Measurements from ENCODE around the gene DAP3. TPM values are rescaled to one million over a fixed set of nuclear protein-coding genes. Genes with fewer than 3 reads are reported as not detected.
"Not testable (repeated sequence)": the region's sequence is repeated elsewhere in the genome, so short reads cannot be mapped to it uniquely, and the experiment has no call there.

DAP3 gene
- total and polyA plus RNA-seq, 2 experiments from 2014 or later: 41.1 to 82.2 TPM

DNA sequence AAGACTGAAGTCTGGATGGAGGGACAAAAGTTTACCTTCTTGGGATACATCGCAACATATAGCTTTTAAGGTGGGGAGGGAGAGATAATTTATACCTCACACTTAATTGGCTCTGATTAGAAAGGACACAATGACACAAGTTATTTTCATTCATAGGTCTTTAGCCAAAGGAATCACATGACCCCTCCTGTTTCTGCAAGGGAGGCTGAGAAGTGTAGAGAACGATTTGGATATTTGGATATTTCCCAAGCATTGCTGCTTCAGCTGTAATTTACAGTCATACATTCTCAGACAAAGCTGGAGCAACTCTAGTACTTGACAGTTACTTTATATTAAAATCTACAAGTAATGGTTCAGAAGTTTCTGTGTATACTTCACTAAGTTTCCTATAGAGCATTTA lies 24.2 kb downstream of the DAP3 start:
- H3F3A ChIP-seq (ENCODE audit: insufficient read depth): no peaks in the 10 kb centered on the region
- peaks cover 88% of the 10 kb centered on the region for H3K79me2 ChIP-seq (ENCODE audit: insufficient read depth)
- H3K9me3 ChIP-seq (ENCODE audit: low read depth): no peaks in the 10 kb centered on the region
- WGBS, 2 experiments (ENCODE audit: low coverage in 1 of 2, low lambda C conversion rate in 2 of 2, missing lambda C conversion rate in 2 of 2): 53 to 54% methylated on average over 2 of the region's 2 CpGs
- no peak overlapping the region for H3K4me2 ChIP-seq (ENCODE audit: unreplicated experiment)
- DNase-seq: no peak
- no peaks in the 10 kb centered on the region for H4K20me1 ChIP-seq (ENCODE audit: insufficient read depth)
- no peaks in the 10 kb centered on the region for H3K9me2 ChIP-seq (ENCODE audit: insufficient read depth)
- H3K27ac ChIP-seq: no peak overlapping the region
- H2AFZ ChIP-seq: no peak overlapping the region
- in situ Hi-C loops (cut with MboI): no loop called here
- no peaks in the 10 kb centered on the region for H3K4me1 ChIP-seq (ENCODE audit: insufficient read depth)
- TF ChIP-seq EZH2phosphoT487 (IDR thresholded peaks at IDR 0.05; ENCODE audit: insufficient read depth, low read depth) (no peak), EZH2 (IDR thresholded peaks at IDR 0.05; ENCODE audit: insufficient read depth, poor library complexity, severe bottlenecking) (no peak)
- H3K4me3 ChIP-seq: no peak overlapping the region
- no peaks in the 10 kb centered on the region for H3K27me3 ChIP-seq (replicated peaks; ENCODE audit: insufficient read depth)
- no peak overlapping the region for H3K9ac ChIP-seq
- H3K36me3 ChIP-seq (ENCODE audit: low read depth): peaks cover 6% of the 10 kb centered on the region; the same call in 1 of the 2 replicates

DNA sequence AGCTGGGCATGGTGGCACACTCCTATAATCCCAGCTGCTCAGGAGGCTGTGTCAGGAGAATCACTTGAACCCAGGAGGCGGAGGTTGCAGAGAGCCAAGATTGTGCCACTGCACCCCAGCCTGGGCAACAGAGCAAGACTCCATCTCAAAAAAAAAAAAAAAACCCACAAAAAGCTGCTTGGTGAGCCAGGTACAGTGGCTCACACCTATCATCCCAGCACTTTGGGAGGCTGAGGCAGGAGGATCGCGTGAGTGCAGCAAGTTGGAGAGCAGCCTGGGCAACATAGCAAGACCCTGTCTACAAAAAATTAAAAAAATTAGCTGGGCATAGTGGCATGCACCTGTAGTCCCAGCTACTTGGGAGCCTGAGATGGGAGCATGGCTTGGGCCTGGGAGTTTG lies 26.2 kb downstream of the DAP3 start:
- H3K9me2 ChIP-seq (ENCODE audit: insufficient read depth); H3K4me1 ChIP-seq (ENCODE audit: insufficient read depth); H3K27me3 ChIP-seq (replicated peaks; ENCODE audit: insufficient read depth); H3K27ac ChIP-seq; H3F3A ChIP-seq (ENCODE audit: insufficient read depth); DNase-seq; H4K20me1 ChIP-seq (ENCODE audit: insufficient read depth); in situ Hi-C loops (cut with MboI); H2AFZ ChIP-seq; H3K9ac ChIP-seq; H3K4me3 ChIP-seq; H3K4me2 ChIP-seq (ENCODE audit: unreplicated experiment); H3K9me3 ChIP-seq (ENCODE audit: low read depth): not testable (repeated sequence)
- H3K36me3 ChIP-seq (ENCODE audit: low read depth): peaks cover 15% of the 10 kb centered on the region; the same call in 1 of the 2 replicates
- 95 to 100% methylated on average over 3 of the region's 3 CpGs for WGBS, 2 experiments (ENCODE audit: low coverage in 1 of 2, low lambda C conversion rate in 2 of 2, missing lambda C conversion rate in 2 of 2)
- H3K79me2 ChIP-seq (ENCODE audit: insufficient read depth): peaks cover 78% of the 10 kb centered on the region

DNA sequence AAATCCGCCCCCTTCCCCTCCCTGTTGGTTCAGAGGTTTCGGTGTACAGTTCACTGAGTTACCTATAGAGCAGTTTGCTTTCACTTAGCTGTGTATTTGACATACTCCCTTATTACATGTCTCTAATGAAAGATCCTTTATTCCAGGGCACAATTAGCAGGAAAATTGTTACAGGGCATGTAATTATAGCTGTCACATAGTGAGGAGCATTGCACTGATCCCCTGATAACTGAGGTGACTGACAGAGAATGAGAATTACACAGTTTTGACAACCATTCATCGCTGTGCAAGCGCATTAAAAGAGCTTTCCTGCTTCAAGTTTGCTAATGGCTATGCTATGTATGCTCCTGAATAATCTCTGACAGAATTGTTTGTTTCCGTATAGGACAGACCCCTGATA lies 26.9 kb downstream of the DAP3 start:
- no peak for DNase-seq
- no peak for TF ChIP-seq EZH2 (IDR thresholded peaks at IDR 0.05; ENCODE audit: insufficient read depth, poor library complexity, severe bottlenecking)
- no peak for TF ChIP-seq EZH2phosphoT487 (IDR thresholded peaks at IDR 0.05; ENCODE audit: insufficient read depth, low read depth)
- H2AFZ ChIP-seq: no peak overlapping the region
- no peaks in the 10 kb centered on the region for H3K4me1 ChIP-seq (ENCODE audit: insufficient read depth)
- no peaks in the 10 kb centered on the region for H3K9me2 ChIP-seq (ENCODE audit: insufficient read depth)
- no peaks in the 10 kb centered on the region for H3K9me3 ChIP-seq (ENCODE audit: low read depth)
- no peaks in the 10 kb centered on the region for H3F3A ChIP-seq (ENCODE audit: insufficient read depth)
- no peaks in the 10 kb centered on the region for H4K20me1 ChIP-seq (ENCODE audit: insufficient read depth)
- WGBS, 2 experiments (ENCODE audit: low coverage in 1 of 2, low lambda C conversion rate in 2 of 2, missing lambda C conversion rate in 2 of 2): 98% methylated on average over 5 of the region's 5 CpGs
- no peak overlapping the region for H3K4me2 ChIP-seq (ENCODE audit: unreplicated experiment)
- in situ Hi-C loops (cut with MboI): no loop called here
- peaks cover 78% of the 10 kb centered on the region for H3K79me2 ChIP-seq (ENCODE audit: insufficient read depth)
- no peak overlapping the region for H3K4me3 ChIP-seq
- no peak overlapping the region for H3K9ac ChIP-seq
- H3K27ac ChIP-seq: no peak overlapping the region
- H3K27me3 ChIP-seq (replicated peaks; ENCODE audit: insufficient read depth): no peaks in the 10 kb centered on the region
- peaks cover 15% of the 10 kb centered on the region; the same call in 1 of the 2 replicates for H3K36me3 ChIP-seq (ENCODE audit: low read depth)

DNA sequence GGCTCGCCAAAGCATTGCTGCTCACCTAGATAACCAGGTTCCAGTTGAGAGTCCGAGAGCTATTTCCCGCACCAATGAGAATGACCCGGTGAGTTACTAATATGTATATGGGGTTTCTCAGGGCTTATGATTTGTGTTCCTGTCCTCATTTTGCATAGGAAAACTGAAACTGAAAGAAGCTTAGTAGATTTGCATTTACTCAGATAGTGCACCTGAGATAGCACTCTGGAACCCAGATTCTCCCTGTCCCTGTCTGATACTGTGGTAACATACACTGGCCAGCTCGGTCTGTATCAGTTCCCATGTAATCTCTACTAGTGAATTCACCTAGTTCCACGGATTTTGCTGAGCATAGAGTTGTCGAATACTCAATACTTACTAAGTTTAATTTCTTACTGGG lies 28.1 kb downstream of the DAP3 start:
- H3K9me3 ChIP-seq (ENCODE audit: low read depth): no peaks in the 10 kb centered on the region
- no peak overlapping the region for H3K4me2 ChIP-seq (ENCODE audit: unreplicated experiment)
- in situ Hi-C loops (cut with MboI): no loop called here
- peaks cover 19% of the 10 kb centered on the region; the same call in 1 of the 2 replicates for H3K36me3 ChIP-seq (ENCODE audit: low read depth)
- H3K9me2 ChIP-seq (ENCODE audit: insufficient read depth): no peaks in the 10 kb centered on the region
- no peak overlapping the region for H3K9ac ChIP-seq
- H3K4me1 ChIP-seq (ENCODE audit: insufficient read depth): no peaks in the 10 kb centered on the region
- DNase-seq: no peak
- no peaks in the 10 kb centered on the region for H4K20me1 ChIP-seq (ENCODE audit: insufficient read depth)
- H3K27me3 ChIP-seq (replicated peaks; ENCODE audit: insufficient read depth): no peaks in the 10 kb centered on the region
- H3F3A ChIP-seq (ENCODE audit: insufficient read depth): no peaks in the 10 kb centered on the region
- TF ChIP-seq EZH2phosphoT487 (IDR thresholded peaks at IDR 0.05; ENCODE audit: insufficient read depth, low read depth) (no peak), EZH2 (IDR thresholded peaks at IDR 0.05; ENCODE audit: insufficient read depth, poor library complexity, severe bottlenecking) (no peak)
- H2AFZ ChIP-seq: no peak overlapping the region
- WGBS, 2 experiments (ENCODE audit: low coverage in 1 of 2, low lambda C conversion rate in 2 of 2, missing lambda C conversion rate in 2 of 2): 91 to 95% methylated on average over 7 of the region's 7 CpGs
- H3K4me3 ChIP-seq: no peak overlapping the region
- H3K79me2 ChIP-seq (ENCODE audit: insufficient read depth): peaks cover 74% of the 10 kb centered on the region
- no peak overlapping the region for H3K27ac ChIP-seq

DNA sequence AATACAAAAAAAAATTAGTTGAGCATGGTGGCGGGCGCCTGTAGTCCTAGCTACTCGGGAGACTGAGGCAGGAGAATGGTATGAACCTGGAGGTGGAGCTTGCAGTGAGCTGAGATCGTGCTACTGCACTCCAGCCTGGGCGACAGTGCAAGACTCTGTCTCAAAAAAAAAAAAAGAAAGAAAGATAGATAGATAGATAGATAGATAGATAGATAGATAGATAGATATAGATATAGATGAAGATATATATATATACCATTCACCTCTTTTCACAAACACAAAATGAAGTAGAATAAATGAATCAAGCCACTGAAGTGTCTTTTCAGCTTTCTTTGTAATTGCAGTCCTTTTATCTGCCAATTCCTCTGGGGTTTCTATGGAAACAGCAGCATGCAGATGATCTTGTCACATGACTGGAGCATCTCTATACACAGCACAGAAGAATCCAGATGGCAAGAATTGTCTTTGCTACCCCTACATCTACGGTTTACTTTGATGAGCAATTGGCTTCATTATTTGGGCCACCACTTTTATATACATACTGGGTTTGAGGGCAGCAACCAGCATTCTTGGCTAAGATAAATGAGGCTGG lies 29.7 kb downstream of the DAP3 start:
- H3K4me1 ChIP-seq (ENCODE audit: insufficient read depth); H3K9me2 ChIP-seq (ENCODE audit: insufficient read depth); H3K27me3 ChIP-seq (replicated peaks; ENCODE audit: insufficient read depth); H2AFZ ChIP-seq; H3K4me2 ChIP-seq (ENCODE audit: unreplicated experiment); H3K9me3 ChIP-seq (ENCODE audit: low read depth); H3K9ac ChIP-seq; H3K4me3 ChIP-seq; H4K20me1 ChIP-seq (ENCODE audit: insufficient read depth); H3K27ac ChIP-seq; H3F3A ChIP-seq (ENCODE audit: insufficient read depth); in situ Hi-C loops (cut with MboI); DNase-seq: not testable (repeated sequence)
- Histone ChIP-seq H3K36me3 (ENCODE audit: low read depth) (peaks cover 15% of the 10 kb centered on the region; the same call in 1 of the 2 replicates), H3K79me2 (ENCODE audit: insufficient read depth) (peaks cover 61% of the 10 kb centered on the region)
- 79 to 83% methylated on average over 6 of the region's 6 CpGs for WGBS, 2 experiments (ENCODE audit: low coverage in 1 of 2, low lambda C conversion rate in 2 of 2, missing lambda C conversion rate in 2 of 2)

Data from GM23248 (cell line).